HG02763 (cell line): ENCODE measurements around the gene LARP4B.
"Not testable (repeated sequence)": the region's sequence is repeated elsewhere in the genome, so short reads cannot be mapped to it uniquely, and the experiment has no call there.

Experiments used
- ATAC-seq: cut with Tn5 transposase; IDR thresholded peaks from one replicate; pipeline ENCODE4 v1.9.1; 2021; ENCODE audit warnings: mild to moderate bottlenecking, moderate library complexity; ENCODE audit not compliant: unreplicated experiment

LARP4B gene

DNA sequence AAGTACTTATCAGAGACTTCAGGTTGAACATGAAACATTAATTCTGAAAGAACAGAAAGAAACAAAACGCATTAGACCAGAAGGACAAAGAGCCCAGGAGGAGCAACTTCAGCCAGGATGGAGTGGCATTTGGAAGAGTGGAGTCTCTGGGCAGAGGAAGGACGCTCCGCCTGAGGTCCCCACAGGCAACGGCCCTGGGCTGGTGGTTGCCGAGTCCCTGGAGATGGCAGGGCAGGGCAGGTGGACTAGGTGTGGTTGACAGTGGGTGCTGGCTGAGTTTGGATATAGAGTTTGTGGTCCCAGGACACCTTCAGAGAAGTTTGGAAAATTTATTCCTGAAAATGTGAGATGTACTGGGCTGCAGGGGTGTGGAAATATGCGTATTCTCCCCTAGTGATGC lies 27.4 kb upstream of the LARP4B start:
- ATAC-seq: no peak

DNA sequence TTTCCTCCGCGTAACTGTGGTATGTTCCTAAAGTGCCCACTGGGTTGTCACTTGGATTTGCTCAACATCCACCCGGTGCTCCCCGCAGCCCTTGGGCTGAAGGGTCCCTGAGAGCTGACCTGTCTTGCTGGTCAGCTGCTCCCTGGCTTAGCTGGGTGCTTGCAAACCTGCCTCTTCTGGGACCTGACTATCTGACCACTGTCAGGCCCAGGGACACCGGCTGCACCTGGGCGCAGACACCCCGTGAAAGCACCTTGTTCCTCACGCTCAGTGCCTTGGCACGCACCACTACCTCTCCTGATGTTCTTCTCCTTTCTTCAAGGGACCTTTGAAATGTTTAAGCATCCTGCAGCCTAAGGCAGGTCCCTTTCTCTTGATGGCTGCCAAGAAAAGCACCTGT lies 26.6 kb upstream of the LARP4B start:
- ATAC-seq: no peak

DNA sequence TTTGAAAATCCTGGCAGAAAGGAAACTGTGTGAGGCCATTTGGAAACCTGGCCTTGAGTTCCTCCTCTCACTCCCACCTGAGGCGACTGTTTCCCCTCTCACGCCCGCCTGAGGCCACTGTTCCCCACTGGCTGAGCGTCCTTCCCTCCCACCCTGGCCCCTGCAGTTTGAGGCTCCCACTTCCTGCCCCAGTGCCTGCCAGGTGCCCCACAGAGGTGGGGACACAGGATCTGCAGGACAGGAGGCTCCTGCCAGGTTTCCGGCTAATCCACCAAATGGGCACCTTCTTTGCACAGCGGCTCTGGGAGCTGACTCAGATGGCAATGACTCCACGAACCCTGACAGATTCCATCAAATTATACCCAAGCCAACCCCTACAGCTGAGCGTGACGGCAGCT lies 24.3 kb upstream of the LARP4B start:
- no peak for ATAC-seq

DNA sequence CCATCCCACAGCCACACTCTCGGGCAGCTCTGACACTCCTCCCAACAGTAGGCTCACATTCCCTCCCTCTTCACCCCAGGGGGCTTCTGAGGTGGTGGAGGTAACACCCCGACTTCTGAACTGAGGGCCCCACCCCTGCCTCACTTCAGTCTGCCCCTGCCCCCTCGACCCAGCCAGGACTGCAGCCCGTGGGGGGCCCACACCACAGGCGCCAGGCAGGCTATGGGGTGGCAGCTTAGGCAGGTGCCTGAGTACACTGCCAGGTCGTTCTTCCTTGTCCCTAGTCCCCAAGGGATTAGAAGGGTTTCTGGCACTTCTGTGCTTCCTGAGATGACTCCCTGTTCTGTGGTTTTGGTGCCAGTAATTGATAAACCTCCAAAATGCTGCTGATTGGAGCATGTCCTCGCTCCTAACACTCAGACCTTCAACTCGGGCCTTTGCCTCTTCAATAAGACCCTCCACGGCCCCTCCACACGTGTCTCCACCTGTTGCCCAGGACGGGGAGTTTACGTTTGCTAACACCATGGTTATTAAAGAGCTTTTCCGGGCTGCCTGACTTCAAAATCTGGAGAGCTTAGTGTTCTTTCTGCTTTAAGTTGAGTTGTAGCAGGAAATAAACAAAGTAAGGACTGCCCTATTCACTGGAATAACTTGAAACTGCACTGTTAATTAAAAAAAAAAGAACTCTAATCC lies 23.8 kb upstream of the LARP4B start:
- no peak for ATAC-seq

DNA sequence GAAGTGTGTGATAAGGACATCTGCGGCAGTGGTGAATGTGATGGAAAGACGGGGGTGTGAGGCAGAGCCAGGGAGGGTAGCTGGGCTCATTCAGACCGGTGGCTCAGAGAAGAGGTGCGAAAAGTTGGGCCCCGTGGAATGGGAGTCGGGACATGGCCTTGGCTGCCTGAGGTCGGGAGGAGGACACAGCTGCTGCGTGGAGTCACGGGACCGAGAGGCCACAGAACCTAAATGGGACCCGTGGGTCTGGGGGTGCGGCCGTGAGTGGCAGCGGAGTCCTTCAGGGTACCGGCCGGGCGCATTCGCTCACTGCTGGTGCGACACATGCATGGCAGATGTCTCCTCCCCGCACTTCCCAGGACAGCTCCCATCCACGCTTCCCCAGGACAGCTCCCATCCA lies 22.9 kb upstream of the LARP4B start:
- no peak for ATAC-seq

DNA sequence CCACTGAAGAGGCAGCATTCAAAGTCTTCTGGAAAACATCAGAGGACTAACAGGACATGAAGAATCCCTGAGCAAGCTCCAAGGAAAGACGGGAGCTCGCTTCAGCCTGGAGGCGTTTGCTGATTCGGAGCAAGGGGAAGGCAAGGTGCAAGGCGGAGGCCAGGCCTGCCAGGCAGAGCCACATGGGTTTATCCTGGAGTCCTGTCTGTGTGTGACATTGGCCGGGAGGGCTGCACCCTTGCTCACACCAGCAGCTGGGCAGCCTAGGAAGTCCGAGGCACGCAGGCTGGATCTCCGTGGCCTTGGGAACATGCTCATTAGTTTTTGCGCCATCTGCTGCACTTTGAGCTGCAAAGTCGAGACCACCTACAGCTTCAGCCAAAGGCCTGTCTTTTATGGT lies 22.3 kb upstream of the LARP4B start:
- no peak for ATAC-seq

DNA sequence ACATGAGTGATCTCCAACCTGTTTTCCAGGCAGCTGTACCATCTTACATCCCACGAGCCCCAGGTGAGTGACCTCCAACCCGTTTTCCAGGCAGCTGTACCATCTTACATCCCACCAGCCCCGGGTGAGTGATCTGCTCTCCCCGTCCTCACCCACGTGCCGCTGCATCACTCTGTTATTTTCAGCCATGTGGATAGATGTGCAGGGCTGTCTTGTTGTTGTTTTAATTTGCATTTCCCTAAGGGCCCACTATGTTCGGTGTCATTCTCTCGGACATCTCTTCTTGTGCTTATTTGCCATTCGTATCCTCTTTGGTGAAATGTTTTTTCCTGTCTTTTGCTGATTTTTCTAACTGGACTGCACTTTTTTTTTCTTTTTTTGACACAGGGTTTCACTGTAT lies 17.9 kb upstream of the LARP4B start:
- no peak for ATAC-seq

DNA sequence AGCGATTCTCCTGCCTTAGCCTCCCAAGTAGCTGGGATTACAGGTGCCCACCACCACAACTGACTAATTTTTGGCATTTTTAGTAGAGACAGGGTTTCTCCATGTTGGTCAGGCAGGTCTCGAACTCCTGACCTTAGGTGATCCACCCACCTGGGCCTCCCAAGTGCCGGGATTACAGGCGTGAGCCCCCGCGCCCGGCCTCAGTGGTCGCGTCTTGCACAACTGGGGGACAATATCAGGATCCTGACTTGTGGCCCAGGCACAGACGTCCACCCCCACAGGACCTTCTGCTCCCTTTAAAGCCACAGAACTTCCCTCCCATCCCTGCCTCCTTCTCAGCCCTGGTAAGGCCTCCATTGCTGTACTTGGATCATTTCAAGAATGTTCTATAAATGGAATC lies 16.8 kb upstream of the LARP4B start:
- no peak for ATAC-seq

DNA sequence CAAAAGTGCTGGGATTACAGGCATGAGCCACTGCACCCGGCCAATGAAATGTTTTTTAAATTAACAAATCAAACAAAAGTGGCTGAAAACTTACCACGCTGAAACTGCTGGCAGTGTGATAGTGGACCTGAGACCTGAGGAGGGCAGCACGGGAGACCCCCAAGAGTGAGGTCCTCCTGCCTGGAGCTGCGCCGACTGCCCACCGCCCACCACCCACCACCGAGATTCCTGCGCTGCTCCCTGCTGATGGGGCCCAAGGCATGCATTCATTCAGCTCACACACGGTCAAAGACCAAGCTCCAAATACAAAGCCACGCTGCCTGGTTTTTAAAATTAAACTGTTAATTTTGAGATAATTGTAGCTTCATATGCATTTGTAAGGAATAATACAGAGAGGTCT lies 16.4 kb upstream of the LARP4B start:
- ATAC-seq: no peak

DNA sequence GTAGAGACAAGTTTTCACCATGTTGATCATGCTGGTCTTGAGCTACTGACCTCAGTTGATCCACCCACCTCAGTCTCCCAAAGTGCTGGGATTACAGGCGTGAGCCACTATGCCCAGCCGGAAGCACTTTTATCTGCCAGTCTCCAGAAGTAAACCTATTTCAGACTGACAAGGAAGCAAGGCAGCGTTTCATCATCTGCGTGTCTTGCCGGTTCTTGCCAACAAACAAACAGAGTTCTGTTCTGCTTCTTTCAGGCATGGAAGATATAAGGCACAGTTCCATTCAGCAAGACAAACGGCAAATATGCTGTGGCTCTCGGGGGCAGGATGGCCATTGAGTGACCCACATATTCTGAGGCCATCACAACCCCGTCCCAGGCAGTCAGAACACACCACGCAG lies 15.5 kb upstream of the LARP4B start:
- ATAC-seq: no peak

DNA sequence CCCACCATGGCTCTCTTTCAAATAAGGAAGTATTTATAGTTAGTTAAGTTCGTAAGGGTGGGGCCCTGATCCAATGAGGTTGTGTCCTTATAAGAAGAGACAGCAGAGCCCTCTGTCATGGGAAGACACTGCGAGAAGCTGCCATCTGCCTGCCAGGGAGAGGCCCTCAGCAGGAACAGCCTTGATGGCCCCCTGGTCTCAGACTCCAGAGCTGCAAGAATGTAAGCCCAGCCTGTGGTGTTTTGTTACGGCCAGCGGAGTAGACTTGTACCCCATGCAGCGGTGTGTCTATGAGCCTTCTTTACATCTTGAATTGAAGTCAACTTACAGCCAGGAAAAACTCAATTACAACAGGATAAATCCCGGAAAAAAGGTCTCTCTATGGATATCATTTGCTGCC lies 14.3 kb upstream of the LARP4B start:
- no peak for ATAC-seq

DNA sequence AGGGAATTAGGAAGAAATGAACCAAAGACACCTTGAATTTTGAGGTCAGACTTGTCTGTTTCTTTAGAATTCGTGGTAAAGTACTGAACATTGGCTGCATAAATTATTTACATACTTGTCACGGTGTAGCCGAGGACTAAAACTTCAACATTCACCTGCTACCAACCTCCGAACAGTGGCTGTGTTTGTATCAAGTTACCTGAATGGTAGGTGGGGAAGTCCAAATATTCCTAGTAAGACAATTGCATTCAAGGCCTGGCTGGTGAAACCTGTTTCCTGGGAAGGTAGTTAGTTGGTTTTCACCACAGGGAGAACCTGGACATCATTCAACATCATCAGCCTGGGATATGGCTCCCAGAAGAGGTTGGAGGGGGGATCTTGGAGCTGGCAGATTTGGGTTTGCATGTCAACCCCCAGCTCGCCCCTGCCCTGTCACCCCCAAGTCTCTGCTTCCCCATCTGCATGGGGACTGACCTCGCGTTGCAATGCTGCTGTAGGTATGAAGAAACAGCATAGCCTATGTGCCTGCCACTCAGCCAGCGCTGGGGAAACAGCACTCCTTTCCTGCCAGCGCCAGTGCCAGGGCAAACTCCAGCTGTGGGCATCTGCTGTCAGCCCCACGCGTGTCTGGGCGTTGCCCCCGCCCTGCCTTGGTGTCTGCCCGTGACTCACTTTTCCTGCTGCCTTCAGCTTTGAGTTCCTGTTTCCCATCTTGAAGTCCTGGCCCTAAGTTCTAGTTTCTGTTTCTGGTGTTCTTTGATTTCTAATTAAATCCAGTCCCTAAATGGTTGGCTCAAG lies 12.7 kb upstream of the LARP4B start:
- ATAC-seq: no peak

DNA sequence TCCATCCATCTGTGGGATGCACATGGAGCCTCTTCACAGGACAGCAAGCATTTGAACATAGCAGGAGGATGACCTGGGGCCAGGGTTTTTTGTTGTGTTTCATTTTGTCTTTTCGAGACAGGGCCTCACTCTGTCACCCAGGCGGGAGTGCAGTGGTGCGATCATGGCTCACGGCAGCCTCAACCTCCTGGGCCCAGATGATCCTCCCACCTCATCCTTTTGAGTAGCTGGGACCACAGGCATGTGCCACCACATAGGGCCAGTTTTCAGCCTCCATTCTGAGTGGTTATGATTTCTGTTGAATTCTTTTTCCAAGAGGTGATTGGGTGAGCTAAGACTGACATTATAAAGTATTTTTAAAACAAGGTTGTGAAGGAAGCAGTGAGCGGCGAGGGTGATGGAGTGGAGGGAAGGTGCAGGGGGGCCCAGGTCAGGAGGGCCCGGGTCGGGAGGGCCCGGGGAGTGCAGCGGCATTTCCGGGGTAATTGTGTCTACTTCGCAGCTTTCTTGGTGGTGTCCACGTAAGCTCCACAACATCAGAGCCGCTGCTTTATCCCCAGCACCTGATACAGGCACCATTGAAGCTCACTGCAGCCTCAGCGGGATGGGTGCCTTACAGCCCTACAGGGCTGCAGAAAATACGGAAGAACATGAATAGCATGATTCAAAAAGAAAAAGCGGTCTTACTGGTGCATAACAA lies 12.0 kb upstream of the LARP4B start:
- ATAC-seq: no peak

DNA sequence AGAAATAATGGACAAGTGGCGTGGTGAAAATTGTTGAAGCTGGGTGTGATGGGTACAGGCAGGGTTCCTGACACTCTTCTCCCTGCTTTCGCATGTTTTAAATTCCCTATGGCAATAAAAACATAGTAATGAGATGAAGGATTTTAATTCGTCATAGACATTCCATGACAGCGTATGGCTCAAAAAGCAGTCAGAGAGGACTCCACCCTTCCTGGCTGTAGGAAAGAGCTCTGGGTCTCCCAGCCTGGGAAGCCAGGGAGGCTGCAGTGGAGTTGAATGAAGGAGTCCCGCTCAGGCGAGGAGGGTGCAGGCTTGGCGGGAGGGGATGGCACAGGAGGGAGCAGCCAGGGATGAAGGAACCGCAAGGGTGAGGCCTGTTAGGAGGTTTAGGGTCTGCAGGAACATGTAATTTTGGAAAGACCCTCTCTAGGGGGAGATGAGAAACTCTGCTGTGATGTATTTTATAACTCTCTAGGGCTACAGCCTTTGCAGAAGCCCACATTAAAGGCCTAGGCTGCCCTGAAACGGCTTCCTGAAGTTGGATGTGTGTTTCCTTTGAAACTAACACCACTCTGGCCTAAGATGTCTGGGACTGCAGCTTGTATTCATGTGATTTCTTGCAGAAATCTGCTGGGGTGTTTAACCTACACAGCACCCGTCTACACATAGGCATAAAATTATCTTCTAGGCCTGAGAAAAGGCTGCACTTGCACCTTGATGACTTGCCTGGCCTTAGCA lies 7.6 kb upstream of the LARP4B start:
- no peak for ATAC-seq

DNA sequence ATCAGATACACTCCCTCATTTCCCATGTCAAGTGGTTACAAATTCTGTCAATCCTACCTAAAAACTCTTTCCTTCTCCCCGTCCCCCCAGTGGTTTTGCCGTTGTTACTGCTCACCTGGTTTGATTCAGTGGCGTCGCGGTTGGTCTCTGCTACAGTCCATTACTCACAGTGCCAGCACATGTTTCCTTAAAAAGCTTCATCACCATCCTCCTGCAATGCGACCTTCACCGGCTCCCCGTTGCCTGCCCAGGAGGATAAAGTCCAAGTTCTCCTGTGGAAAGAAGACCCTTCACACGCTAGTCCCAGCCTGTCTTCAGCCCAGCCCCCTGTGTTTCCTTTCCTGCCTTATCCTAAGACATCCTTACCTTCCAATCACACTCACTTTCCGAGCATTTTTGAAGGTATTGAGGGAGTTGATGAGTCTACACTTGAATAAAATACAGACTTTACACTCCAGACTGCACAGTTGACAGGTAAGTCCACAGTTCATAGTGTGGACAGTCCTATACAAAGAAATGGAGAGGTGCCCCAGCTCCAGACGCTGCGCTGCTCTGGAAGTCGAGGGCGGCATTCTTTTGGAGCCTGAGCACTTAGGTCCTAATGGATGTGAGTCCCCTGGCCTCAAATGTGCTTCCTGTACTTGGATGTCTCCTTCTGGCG lies 3.4 kb upstream of the LARP4B start:
- no peak for ATAC-seq

DNA sequence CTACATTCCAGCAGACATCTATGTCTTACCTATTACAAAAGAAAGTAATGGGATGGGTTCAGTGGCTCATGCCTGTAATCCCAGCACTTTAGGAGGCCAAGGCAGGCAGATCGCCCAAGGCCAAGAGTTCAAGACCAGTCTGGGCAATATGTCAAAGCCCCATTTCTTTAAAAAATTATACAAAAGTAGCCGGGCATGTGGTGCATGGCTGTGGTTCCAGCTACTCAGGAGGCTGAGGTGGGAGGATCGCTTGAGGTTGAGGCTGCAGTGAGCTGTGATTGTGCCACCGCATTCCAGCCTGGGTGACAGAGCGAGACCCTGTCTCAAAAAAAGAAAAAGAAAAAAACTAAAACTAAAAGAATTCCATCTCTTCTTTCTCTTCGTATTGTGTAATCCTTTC lies 2.7 kb upstream of the LARP4B start:
- ATAC-seq: not testable (repeated sequence)

DNA sequence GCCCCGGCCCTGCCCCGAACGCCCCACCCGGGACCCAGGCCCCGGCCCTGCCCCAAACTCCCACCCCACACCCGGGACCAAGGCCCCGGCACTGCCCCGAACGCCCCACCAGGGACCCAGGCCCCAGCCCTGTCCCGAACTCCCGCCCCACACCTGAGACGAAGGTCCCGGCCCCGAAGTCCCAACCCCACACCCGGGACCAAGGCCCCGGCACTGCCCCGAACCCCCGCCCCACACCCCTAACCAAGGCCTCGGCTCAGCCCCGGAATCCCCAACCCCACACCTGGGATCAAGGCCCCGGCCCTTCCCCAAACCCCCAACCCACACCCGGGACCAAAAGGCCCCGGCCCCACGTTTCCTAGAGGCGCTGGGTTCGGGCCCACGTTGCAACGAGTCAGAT lies 1.1 kb upstream of the LARP4B start:
- ATAC-seq: no peak

DNA sequence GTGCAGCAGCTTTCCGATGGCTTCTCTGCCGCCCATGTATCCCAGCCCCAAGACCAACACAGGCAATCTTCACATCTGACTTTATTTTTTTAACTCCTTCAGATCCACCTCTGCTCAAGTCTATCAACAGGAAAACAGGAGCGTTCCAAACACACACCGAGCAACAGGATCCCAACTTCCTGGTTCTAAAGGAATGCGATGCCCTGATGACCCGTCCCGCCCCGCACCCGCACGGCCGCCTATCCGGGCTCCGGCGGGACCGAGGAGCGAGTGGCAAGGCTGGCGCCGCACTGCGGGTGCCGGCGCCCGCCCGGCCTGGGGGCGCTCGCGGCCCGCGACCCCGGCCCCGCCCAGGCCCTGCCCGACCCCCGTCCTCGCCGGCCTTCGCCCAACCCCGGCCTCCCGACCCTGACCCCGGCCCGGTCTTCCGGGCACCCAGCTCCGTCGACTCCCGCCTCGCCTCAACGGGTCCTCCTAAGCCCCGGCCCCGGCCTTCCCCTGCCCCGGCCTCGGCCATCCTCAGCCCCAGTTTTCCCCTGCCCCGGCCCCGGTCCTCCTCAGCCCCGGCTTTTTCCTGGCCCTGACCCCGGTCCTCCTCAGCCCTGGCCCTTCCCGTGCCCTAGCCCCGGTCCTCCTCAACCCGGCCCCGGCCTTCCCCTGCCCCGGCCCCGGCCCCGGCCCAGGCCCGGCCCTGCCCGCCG lies 730 bp downstream of the LARP4B start:
- ATAC-seq: peak; percentile 4

DNA sequence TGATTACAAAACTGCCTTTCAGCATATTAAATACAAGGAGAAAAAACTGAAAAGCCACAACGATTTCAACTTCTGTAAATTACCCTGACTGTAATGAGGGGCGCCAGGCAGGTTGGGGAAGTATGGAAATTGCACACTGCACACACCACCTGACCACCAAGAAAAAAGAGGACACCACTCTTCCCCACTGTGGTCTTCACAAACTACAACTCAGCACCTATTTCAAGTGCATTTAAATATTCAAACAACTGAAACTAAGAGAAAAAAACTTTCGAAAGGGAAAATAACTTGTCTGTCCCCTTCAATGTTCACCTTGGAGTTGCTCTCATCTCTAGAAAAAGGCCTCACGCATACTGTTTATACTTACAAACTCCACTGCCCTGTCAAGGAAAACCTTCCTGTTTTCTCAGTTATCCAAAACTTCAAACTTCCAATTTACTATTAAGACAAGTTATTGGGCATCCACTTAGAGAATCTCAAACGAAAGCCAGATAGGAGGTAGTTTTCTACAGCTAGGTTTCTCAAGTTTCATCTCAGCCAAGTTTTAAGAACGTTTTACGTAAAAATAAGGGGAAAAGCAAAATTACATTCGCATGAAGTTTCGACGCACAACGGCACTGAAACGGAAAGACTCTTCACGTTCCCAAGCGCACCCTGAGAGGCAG lies 1.4 kb downstream of the LARP4B start:
- peak; percentile 29 for ATAC-seq

DNA sequence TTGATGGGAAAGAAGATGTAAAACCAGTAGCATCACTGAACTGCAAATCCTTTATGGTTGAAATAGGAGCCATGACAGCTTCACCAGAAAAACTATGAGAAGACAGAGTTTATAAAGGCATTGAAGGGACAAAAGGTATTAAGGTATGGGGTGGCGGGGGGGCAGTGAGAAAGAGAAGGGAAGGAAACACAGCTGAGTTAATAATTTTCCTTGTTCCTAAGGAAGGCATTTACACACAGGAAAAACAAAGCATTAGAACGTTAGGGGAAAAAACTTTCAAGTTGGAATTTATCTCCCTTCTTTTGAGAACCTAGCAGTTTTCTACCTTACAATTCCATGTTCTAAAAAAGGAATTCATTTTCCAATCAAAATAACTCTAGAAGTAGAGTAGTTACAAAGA lies 4.4 kb downstream of the LARP4B start:
- ATAC-seq: no peak
